GM23248 (cell line): ENCODE data around the gene MYEOV.

ENCODE experiments used
- EZH2 ChIP-seq: fragments of 200-600 bp; sonication (generic); IDR thresholded peaks from 2 replicates; pipeline ENCODE4 v1.6.1; 2018; ENCODE audit warnings: antibody characterized with exemption, mild to moderate bottlenecking; ENCODE audit not compliant: insufficient read depth, poor library complexity, severe bottlenecking
- EZH2phosphoT487 ChIP-seq: fragments of 200-600 bp; sonication (generic); IDR thresholded peaks from 2 replicates; pipeline ENCODE4 v1.6.1; 2018; ENCODE audit warnings: antibody characterized with exemption, moderate library complexity, mild to moderate bottlenecking, low read depth; ENCODE audit not compliant: insufficient read depth

DNA sequence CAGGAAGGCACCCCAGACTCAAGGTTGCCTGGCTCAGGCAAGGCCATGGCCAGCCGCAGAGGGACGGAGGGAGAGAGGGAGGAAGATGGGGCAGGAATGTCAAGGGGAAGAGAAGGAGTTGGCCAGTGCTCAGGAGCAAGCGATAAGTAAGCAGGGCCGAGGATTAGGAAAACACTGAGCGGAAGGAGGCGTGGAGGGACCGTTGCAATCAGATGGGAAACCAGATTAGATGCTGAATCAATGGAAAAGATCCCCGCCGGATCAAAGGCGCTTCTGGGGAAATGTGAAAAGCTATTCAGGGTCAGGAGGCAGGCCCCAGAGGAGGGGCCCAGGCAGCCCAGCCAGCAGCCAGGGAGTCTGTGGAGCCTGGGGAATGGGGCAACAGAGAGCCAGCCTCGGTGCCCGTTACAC lies 26.6 kb upstream of the MYEOV start:
- no peak for TF ChIP-seq EZH2
- TF ChIP-seq EZH2phosphoT487 = no peak
